OCI-M1 (cell line): ENCODE measurements around the gene MCCC1.
"Not testable (repeated sequence)": the region's sequence is repeated elsewhere in the genome, so short reads cannot be mapped to it uniquely, and the experiment has no call there.

Experiments
- DNase-seq: peaks from one replicate; lab custom pipeline; 2025; lab: John Stamatoyannopoulos, UW

The MCCC1 gene

GRCh38 chr3:183099026-183099837 lies at the start of gene MCCC1:
TSS of gene MCCC1 (minus strand) at chr3:183099496. CDS start at chr3:183099440, 56 bp downstream.
- DNase-seq = peak; percentile 96

- DNase-seq = no peak
These were observed 48.8 kb upstream of the MCCC1 start for GRCh38 chr3:183148056-183148455.

GRCh38 chr3:183144363-183144762 lies 45.1 kb upstream of the MCCC1 start:
- no peak for DNase-seq

GRCh38 chr3:183142199-183142598 lies 42.9 kb upstream of the MCCC1 start:
- DNase-seq = no peak

- no peak for DNase-seq
These were observed 35.5 kb upstream of the MCCC1 start for GRCh38 chr3:183134844-183135243.

GRCh38 chr3:183132409-183132808 lies 33.1 kb upstream of the MCCC1 start:
- no peak for DNase-seq

- DNase-seq = no peak
These were observed 32.4 kb upstream of the MCCC1 start for GRCh38 chr3:183131735-183132134.

- peak; percentile 7 for DNase-seq
These were observed 32.0 kb upstream of the MCCC1 start for GRCh38 chr3:183131186-183131725.

- no peak for DNase-seq
These were observed 29.9 kb upstream of the MCCC1 start for GRCh38 chr3:183129243-183129642.

GRCh38 chr3:183128709-183129108 lies 29.4 kb upstream of the MCCC1 start:
- no peak for DNase-seq

- DNase-seq = no peak
These were observed 24.6 kb upstream of the MCCC1 start for GRCh38 chr3:183123891-183124290.

GRCh38 chr3:183122257-183122932 lies 23.1 kb upstream of the MCCC1 start:
- DNase-seq = peak; percentile 65

GRCh38 chr3:183120538-183121215 lies 21.4 kb upstream of the MCCC1 start:
- no peak for DNase-seq

- DNase-seq = no peak
These were observed 17.8 kb upstream of the MCCC1 start for GRCh38 chr3:183117056-183117455.

- no peak for DNase-seq
These were observed 16.8 kb upstream of the MCCC1 start for GRCh38 chr3:183116025-183116614.

GRCh38 chr3:183114384-183115178 lies 15.3 kb upstream of the MCCC1 start:
- DNase-seq = no peak

- not testable (repeated sequence) for DNase-seq
These were observed 10.6 kb upstream of the MCCC1 start for GRCh38 chr3:183109847-183110246.

GRCh38 chr3:183108470-183108869 lies 9.2 kb upstream of the MCCC1 start:
- no peak for DNase-seq

- DNase-seq = peak; percentile 10
These were observed 8.7 kb upstream of the MCCC1 start for GRCh38 chr3:183108001-183108449.

- not testable (repeated sequence) for DNase-seq
These were observed 8.1 kb upstream of the MCCC1 start for GRCh38 chr3:183107372-183107771.

- DNase-seq = no peak
These were observed 7.3 kb upstream of the MCCC1 start for GRCh38 chr3:183106635-183107034.
